DND-41 (cell line): ENCODE data around the gene CLK4.

Source experiments
- CTCF ChIP-seq: IDR thresholded peaks from 2 replicates; pipeline ENCODE4 v1.5.1; 2012; ENCODE audit warnings: borderline replicate concordance, low read length, moderate library complexity, mild to moderate bottlenecking; ENCODE audit not compliant: poor library complexity, severe bottlenecking; ENCODE audit errors: extremely low read depth
- EZH2 ChIP-seq: IDR thresholded peaks from 3 replicates; pipeline ENCODE4 v1.6.1; 2012; ENCODE audit warnings: borderline replicate concordance, low read depth, mild to moderate bottlenecking, moderate library complexity, low read length, inconsistent platforms; ENCODE audit not compliant: severe bottlenecking

- TF ChIP-seq CTCF (no peak), EZH2 (no peak)
These were observed 40.3 kb upstream of the CLK4 start for GRCh38 chr5:178667101-178667500.
